ENCODE measurements around the gene TNXB. TPM values are rescaled to one million over a fixed set of nuclear protein-coding genes. Genes with fewer than 3 reads are reported as not detected.

TNXB gene
- polyA plus RNA-seq, 1 donor from 2014 or later, result 3.3 TPM

GRCh38 chr6:32128751-32129296, 19.7 kb upstream of the TNXB start:
- Histone ChIP-seq H2AFZ (ENCODE audit: low read depth, low read length) (no peak overlapping the region), H3K4me2 (ENCODE audit: low read length) (peak overlapping the region; percentile 94), H3K9ac (ENCODE audit: low read length) (peak overlapping the region; percentile 73), H4K20me1 (ENCODE audit: insufficient read depth) (no peaks in the 10 kb centered on the region), H3K79me2 (replicated peaks; ENCODE audit: insufficient read depth, low read length) (peaks cover 25% of the 10 kb centered on the region), H3K9me2 (ENCODE audit: insufficient read depth, low read length) (no peaks in the 10 kb centered on the region), H3K4me3 (ENCODE audit: low read length) (peak overlapping the region; percentile 89), H3K36me3 (ENCODE audit: insufficient read depth, low read length) (no peaks in the 10 kb centered on the region), H3K9me3 (ENCODE audit: low read length) (no peaks in the 10 kb centered on the region), H3K27me3 (ENCODE audit: insufficient read depth, low read depth, low read length) (no peaks in the 10 kb centered on the region), H3K27ac (ENCODE audit: low read length) (peak overlapping the region; percentile 76), H3F3A (ENCODE audit: insufficient read depth, low read length, poor library complexity, severe bottlenecking) (no peaks in the 10 kb centered on the region)
- no peak for TF ChIP-seq EP300 (conservative IDR thresholded peaks at IDR 0.05; ENCODE audit: poor library complexity, severe bottlenecking)
- no peak for TF ChIP-seq MXI1 (conservative IDR thresholded peaks at IDR 0.05; ENCODE audit: poor library complexity, severe bottlenecking)
- TF ChIP-seq POLR2AphosphoS5 (IDR thresholded peaks at IDR 0.05), result no peak
- TF ChIP-seq CTCF (IDR thresholded peaks at IDR 0.05; ENCODE audit: poor library complexity, severe bottlenecking), result no peak
- TF ChIP-seq SMC3 (conservative IDR thresholded peaks at IDR 0.05; ENCODE audit: poor library complexity), result no peak
- no peak for TF ChIP-seq REST (IDR thresholded peaks at IDR 0.05; ENCODE audit: borderline replicate concordance)
- TF ChIP-seq EZH2 (IDR thresholded peaks at IDR 0.05; ENCODE audit: borderline replicate concordance, insufficient read depth, low read length, poor library complexity, severe bottlenecking), result no peak
- no peak for TF ChIP-seq RAD21 (conservative IDR thresholded peaks at IDR 0.05)
- no peak for TF ChIP-seq TAF1 (IDR thresholded peaks at IDR 0.05; ENCODE audit: low read depth)

GRCh38 chr6:32127717-32128592, 18.8 kb upstream of the TNXB start, which contains the start of gene ATF6B:
TSS of gene ATF6B (minus strand) at chr6:32128246. CDS start at chr6:32128207, 39 bp downstream.
- Histone ChIP-seq H3K9me3 (ENCODE audit: low read length) (no peaks in the 10 kb centered on the region), H3K79me2 (replicated peaks; ENCODE audit: insufficient read depth, low read length) (peaks cover 25% of the 10 kb centered on the region), H3K9ac (ENCODE audit: low read length) (peak within 1 kb of the TSS; percentile 94), H2AFZ (ENCODE audit: low read depth, low read length) (peak within 1 kb of the TSS; percentile 73), H3K27ac (ENCODE audit: low read length) (peak within 1 kb of the TSS; percentile 98), H3K9me2 (ENCODE audit: insufficient read depth, low read length) (no peaks in the 10 kb centered on the region), H4K20me1 (ENCODE audit: insufficient read depth) (no peaks in the 10 kb centered on the region), H3K4me2 (ENCODE audit: low read length) (peak within 1 kb of the TSS; percentile 94), H3K36me3 (ENCODE audit: insufficient read depth, low read length) (no peaks in the 10 kb centered on the region), H3F3A (ENCODE audit: insufficient read depth, low read length, poor library complexity, severe bottlenecking) (no peaks in the 10 kb centered on the region), H3K4me3 (ENCODE audit: low read length) (peak within 1 kb of the TSS; percentile 89), H3K27me3 (ENCODE audit: insufficient read depth, low read depth, low read length) (no peaks in the 10 kb centered on the region)
- TF ChIP-seq EZH2 (IDR thresholded peaks at IDR 0.05; ENCODE audit: borderline replicate concordance, insufficient read depth, low read length, poor library complexity, severe bottlenecking) (no peak), TAF1 (IDR thresholded peaks at IDR 0.05; ENCODE audit: low read depth) (peak; percentile 92), CTCF (IDR thresholded peaks at IDR 0.05; ENCODE audit: poor library complexity, severe bottlenecking) (peak; percentile 42), POLR2AphosphoS5 (IDR thresholded peaks at IDR 0.05) (peak; percentile 95), EP300 (conservative IDR thresholded peaks at IDR 0.05; ENCODE audit: poor library complexity, severe bottlenecking) (peak; percentile 44), MXI1 (conservative IDR thresholded peaks at IDR 0.05; ENCODE audit: poor library complexity, severe bottlenecking) (peak; percentile 78), SMC3 (conservative IDR thresholded peaks at IDR 0.05; ENCODE audit: poor library complexity) (peak; percentile 57), RAD21 (conservative IDR thresholded peaks at IDR 0.05) (peak; percentile 53), REST (IDR thresholded peaks at IDR 0.05; ENCODE audit: borderline replicate concordance) (peak; percentile 84)

Data from neural cell (in vitro differentiated cells).